Hepatocyte (in vitro differentiated cells): ENCODE results near the gene GLRA2.

ENCODE experiments used
- CTCF ChIP-seq: fragments of 200-600 bp; sonication (generic); IDR thresholded peaks from 2 replicates; pipeline ENCODE4 v1.5.1; 2016; ENCODE audit warnings: antibody characterized with exemption, mild to moderate bottlenecking; ENCODE audit not compliant: poor library complexity
- EZH2 ChIP-seq: fragments of 200-600 bp; sonication (generic); IDR thresholded peaks from 2 replicates; pipeline ENCODE4 v1.6.1; 2016; ENCODE audit warnings: antibody characterized with exemption, mild to moderate bottlenecking, borderline replicate concordance
- EZH2phosphoT487 ChIP-seq: fragments of 200-600 bp; sonication (generic); IDR thresholded peaks from one replicate; pipeline ENCODE4 v1.6.1; 2018; ENCODE audit warnings: antibody characterized with exemption, mild to moderate bottlenecking, low read depth, moderate library complexity; ENCODE audit not compliant: unreplicated experiment, severe bottlenecking

- TF ChIP-seq CTCF (no peak), EZH2 (no peak), EZH2phosphoT487 (no peak)
Measured at GRCh38 chrX:14501327-14501726, 28.0 kb upstream of the GLRA2 start.
